A673 (cell line): ENCODE data around the gene IRX6. TPM values are rescaled to one million over a fixed set of nuclear protein-coding genes. Genes with fewer than 3 reads are reported as not detected.

Experiments
- BruUV-seq: library from RNA; stranded (reverse); fragments of 400-500 nt; replicated peaks from 2 replicates; lab custom pipeline; 2021; lab: Mats Ljungman, UMichigan
- CTCF ChIA-PET: fragments of 300-600 bp; sonication (Branson Sonifier 250); formaldehyde crosslinking; loops from one replicate; lab custom pipeline; 2022; ENCODE audit warnings: antibody characterized with exemption; lab: Charles Lee
- POLR2A ChIA-PET: fragments of 300-600 bp; sonication (Branson Sonifier 250); formaldehyde crosslinking; loops from one replicate; lab custom pipeline; 2022; ENCODE audit warnings: antibody characterized with exemption; ENCODE audit not compliant: low non-redundant PET; lab: Charles Lee
- DNase-seq: peaks from one replicate; pipeline ENCODE4 v3.0.0-alpha.2; 2015; ENCODE audit warnings: low spot score
- H3K27ac ChIP-seq: fragments of 200-600 bp; sonication (generic); 2 replicates; pipeline ENCODE4 v1.5.1; 2016; ENCODE audit warnings: mixed run types, low read depth, mild to moderate bottlenecking, mixed read lengths, antibody characterized with exemption, low read length; ENCODE audit not compliant: poor library complexity, severe bottlenecking
- H3K27me3 ChIP-seq: fragments of 200-600 bp; sonication (generic); replicated peaks from 2 replicates; pipeline ENCODE4 v1.6.1; 2017; ENCODE audit warnings: mixed run types, low read depth, mild to moderate bottlenecking, mixed read lengths, antibody characterized with exemption, low read length; ENCODE audit not compliant: insufficient read depth, poor library complexity
- H3K36me3 ChIP-seq: fragments of 200-600 bp; sonication (generic); 2 replicates; pipeline ENCODE4 v1.6.1; 2016; ENCODE audit warnings: mixed run types, mild to moderate bottlenecking, mixed read lengths, antibody characterized with exemption, low read length; ENCODE audit not compliant: insufficient read depth, poor library complexity, severe bottlenecking
- H3K4me1 ChIP-seq: fragments of 200-600 bp; sonication (generic); 2 replicates; pipeline ENCODE4 v1.6.1; 2017; ENCODE audit warnings: mixed run types, mild to moderate bottlenecking, mixed read lengths, antibody characterized with exemption, low read length; ENCODE audit not compliant: insufficient read depth, poor library complexity, severe bottlenecking
- H3K4me3 ChIP-seq: fragments of 200-600 bp; sonication (generic); 2 replicates; pipeline ENCODE4 v1.5.1; 2016; ENCODE audit warnings: low read depth, mixed run types, mild to moderate bottlenecking, mixed read lengths, low read length; ENCODE audit not compliant: poor library complexity, severe bottlenecking
- H3K9me3 ChIP-seq: fragments of 200-600 bp; sonication (generic); 2 replicates; pipeline ENCODE4 v1.6.1; 2016; ENCODE audit warnings: mixed run types, low read depth, mild to moderate bottlenecking, mixed read lengths, antibody characterized with exemption, low read length; ENCODE audit not compliant: poor library complexity, severe bottlenecking
- EZH2 ChIP-seq: fragments of 200-600 bp; sonication (generic); IDR thresholded peaks from 2 replicates; pipeline ENCODE4 v1.6.1; 2017; ENCODE audit warnings: borderline replicate concordance, low read depth, mild to moderate bottlenecking, mixed read lengths, antibody characterized with exemption, low read length; ENCODE audit not compliant: poor library complexity, severe bottlenecking
- intact Hi-C: fragments of 100-400 bp; cut with micrococcal nuclease; formaldehyde crosslinking; loops from one replicate; pipeline ENCODE4 v1.10.0; 2022; ENCODE audit not compliant: unreplicated experiment
- total RNA-seq: library from RNA; stranded (reverse); gene quantifications from 2 replicates; pipeline ENCODE4 v1.2.3, GENCODE V29; 2021
- TF ChIP-seq, protein P1 (sequence below): fragments of 300-800, 200-600 bp; sonication (generic); conservative IDR thresholded peaks from 2 replicates; pipeline ENCODE4 v1.5.1; 2017; ENCODE audit warnings: low read depth, mild to moderate bottlenecking, antibody characterized with exemption, low read length, moderate library complexity, mixed read lengths

Gene IRX6
- total RNA-seq, 1 experiment from 2014 or later = not detected

DNA sequence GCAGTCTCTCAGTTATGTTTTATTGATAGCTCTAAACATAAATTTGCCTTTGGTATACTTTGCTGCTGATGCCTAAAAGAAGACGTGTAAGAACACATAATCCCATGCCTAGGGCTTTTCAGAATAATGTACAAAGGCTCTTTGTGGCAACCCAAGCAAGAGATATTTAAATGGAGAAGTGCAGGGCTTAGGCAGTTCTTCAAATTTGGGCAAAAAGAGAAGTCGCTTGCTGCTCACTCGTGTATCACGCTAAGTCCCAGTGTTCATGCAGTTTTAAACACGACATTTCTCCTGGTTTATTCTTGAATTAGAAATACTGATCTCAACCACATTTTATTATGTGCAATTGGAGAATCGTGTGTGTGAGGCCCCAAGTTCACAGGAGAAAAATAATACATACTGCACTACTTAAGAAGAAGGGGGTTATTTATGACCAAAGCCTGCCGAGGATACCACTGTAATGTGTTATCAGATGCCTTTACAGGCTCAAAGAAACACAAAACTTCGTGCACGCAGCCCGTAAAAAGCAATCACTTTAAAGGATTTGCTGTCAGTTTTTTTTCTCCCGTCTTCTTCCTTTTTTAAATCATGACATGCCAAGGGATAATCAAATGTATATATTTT is 22.5 kb upstream of the IRX6 start:
- CTCF ChIA-PET = no interaction called here
- BruUV-seq = no TSS peak
- Histone ChIP-seq H3K36me3 (no peaks in the 10 kb centered on the region), H3K27me3 (no peaks in the 10 kb centered on the region), H3K27ac (no peak overlapping the region), H3K4me3 (no peak overlapping the region), H3K9me3 (no peaks in the 10 kb centered on the region), H3K4me1 (no peaks in the 10 kb centered on the region)
- intact Hi-C loops = no loop called here
- POLR2A ChIA-PET = no interaction called here
- TF ChIP-seq, protein P1, sequence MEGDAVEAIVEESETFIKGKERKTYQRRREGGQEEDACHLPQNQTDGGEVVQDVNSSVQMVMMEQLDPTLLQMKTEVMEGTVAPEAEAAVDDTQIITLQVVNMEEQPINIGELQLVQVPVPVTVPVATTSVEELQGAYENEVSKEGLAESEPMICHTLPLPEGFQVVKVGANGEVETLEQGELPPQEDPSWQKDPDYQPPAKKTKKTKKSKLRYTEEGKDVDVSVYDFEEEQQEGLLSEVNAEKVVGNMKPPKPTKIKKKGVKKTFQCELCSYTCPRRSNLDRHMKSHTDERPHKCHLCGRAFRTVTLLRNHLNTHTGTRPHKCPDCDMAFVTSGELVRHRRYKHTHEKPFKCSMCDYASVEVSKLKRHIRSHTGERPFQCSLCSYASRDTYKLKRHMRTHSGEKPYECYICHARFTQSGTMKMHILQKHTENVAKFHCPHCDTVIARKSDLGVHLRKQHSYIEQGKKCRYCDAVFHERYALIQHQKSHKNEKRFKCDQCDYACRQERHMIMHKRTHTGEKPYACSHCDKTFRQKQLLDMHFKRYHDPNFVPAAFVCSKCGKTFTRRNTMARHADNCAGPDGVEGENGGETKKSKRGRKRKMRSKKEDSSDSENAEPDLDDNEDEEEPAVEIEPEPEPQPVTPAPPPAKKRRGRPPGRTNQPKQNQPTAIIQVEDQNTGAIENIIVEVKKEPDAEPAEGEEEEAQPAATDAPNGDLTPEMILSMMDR = no peak
- no peak for TF ChIP-seq EZH2
- DNase-seq = no peak

DNA sequence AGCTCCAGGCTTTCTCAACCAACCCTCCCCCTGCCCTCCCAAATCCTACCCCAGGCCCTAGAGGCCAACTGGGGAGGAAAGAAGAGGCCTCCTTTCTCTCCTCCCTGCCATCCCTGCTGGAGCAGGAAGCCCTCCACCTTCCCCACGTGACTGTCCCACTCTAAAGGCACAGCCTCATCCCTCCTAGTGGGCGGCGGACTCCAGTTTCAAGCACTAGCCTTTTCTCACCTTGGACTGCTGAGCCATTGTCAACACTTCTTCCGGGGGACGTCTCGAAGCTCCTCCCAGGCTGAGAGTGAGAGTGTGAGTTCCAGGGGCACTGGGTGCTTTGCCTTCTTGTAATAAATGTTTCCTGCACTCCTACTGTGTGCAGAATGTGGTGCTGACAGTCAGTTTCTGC is 21.4 kb upstream of the IRX6 start:
- CTCF ChIA-PET = no interaction called here
- no peak for TF ChIP-seq EZH2
- TF ChIP-seq, protein P1 = no peak

DNA sequence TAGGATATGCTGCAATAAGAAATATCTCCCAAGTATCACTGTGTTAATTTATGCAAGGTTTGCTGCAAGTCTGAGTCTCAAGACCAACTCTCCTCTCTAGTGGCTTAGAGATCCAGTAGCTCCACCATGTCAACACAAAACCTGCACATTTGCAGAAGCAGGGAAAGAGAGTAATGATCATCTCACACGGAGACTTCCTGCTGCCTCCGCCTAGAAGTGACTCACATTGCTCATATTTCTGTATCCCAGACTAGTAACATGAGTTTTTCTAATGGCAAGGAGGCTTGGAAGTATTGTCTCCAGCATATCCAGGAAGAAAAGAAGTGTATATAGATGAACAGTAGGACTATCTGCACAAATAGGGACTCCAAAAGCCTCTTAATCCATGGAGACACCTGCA is 15.0 kb upstream of the IRX6 start:
- TF ChIP-seq EZH2 = no peak
- TF ChIP-seq, protein P1 = no peak
- Histone ChIP-seq H3K27me3 (no peaks in the 10 kb centered on the region), H3K9me3 (no peaks in the 10 kb centered on the region), H3K4me1 (no peaks in the 10 kb centered on the region), H3K27ac (no peak overlapping the region), H3K36me3 (no peaks in the 10 kb centered on the region), H3K4me3 (no peak overlapping the region)
- intact Hi-C loops = no loop called here
- CTCF ChIA-PET = no interaction called here
- POLR2A ChIA-PET = no interaction called here
- BruUV-seq = no TSS peak
- DNase-seq = no peak

More for the DNA sequence above, 21.4 kb upstream of the IRX6 start:
- intact Hi-C loops = no loop called here
- POLR2A ChIA-PET = no interaction called here
- DNase-seq = no peak
- Histone ChIP-seq H3K4me3 (no peak overlapping the region), H3K36me3 (no peaks in the 10 kb centered on the region), H3K9me3 (no peaks in the 10 kb centered on the region), H3K27ac (no peak overlapping the region), H3K4me1 (no peaks in the 10 kb centered on the region), H3K27me3 (no peaks in the 10 kb centered on the region)
- BruUV-seq = no TSS peak
